HG02642 (cell line): ENCODE measurements around the gene SMAD4.

ENCODE experiments used
- ATAC-seq: cut with Tn5 transposase; IDR thresholded peaks from one replicate; pipeline ENCODE4 v1.9.1; 2021; ENCODE audit warnings: mild to moderate bottlenecking; ENCODE audit not compliant: unreplicated experiment, poor library complexity

The SMAD4 gene

GRCh38 chr18:51020536-51020935 lies 9.5 kb upstream of the SMAD4 start:
- ATAC-seq: no peak

- ATAC-seq: no peak
These were observed 8.6 kb upstream of the SMAD4 start for GRCh38 chr18:51021226-51021965.

GRCh38 chr18:51025512-51025911 lies 4.5 kb upstream of the SMAD4 start:
- ATAC-seq: no peak

- no peak for ATAC-seq
These were observed 1.7 kb upstream of the SMAD4 start for GRCh38 chr18:51028201-51028805.

- ATAC-seq: no peak
These were observed 677 bp upstream of the SMAD4 start for GRCh38 chr18:51029378-51029693.

- peak; percentile 62 for ATAC-seq
These were observed 685 bp downstream of the SMAD4 start for GRCh38 chr18:51030537-51031258.

- ATAC-seq: no peak
These were observed 2.2 kb downstream of the SMAD4 start for GRCh38 chr18:51032193-51032592.

GRCh38 chr18:51037230-51037629 lies 7.2 kb downstream of the SMAD4 start:
- no peak for ATAC-seq

GRCh38 chr18:51038110-51038509 lies 8.1 kb downstream of the SMAD4 start:
- no peak for ATAC-seq

GRCh38 chr18:51039138-51040112 lies 9.4 kb downstream of the SMAD4 start:
- no peak for ATAC-seq

- no peak for ATAC-seq
These were observed 11.8 kb downstream of the SMAD4 start for GRCh38 chr18:51041677-51042352.

GRCh38 chr18:51044928-51045585 lies 15.0 kb downstream of the SMAD4 start:
- no peak for ATAC-seq

- ATAC-seq: no peak
These were observed 18.2 kb downstream of the SMAD4 start for GRCh38 chr18:51048190-51048589.

GRCh38 chr18:51049137-51049536 lies 19.1 kb downstream of the SMAD4 start:
- ATAC-seq: no peak

- peak; percentile 86 for ATAC-seq
These were observed 21.2 kb downstream of the SMAD4 start for GRCh38 chr18:51051105-51051712.

- ATAC-seq: no peak
These were observed 23.8 kb downstream of the SMAD4 start for GRCh38 chr18:51053814-51054213.

- ATAC-seq: no peak
These were observed 24.8 kb downstream of the SMAD4 start for GRCh38 chr18:51054764-51055163.

- ATAC-seq: no peak
These were observed 30.0 kb downstream of the SMAD4 start for GRCh38 chr18:51059969-51060368.

GRCh38 chr18:51064256-51064655 lies 34.2 kb downstream of the SMAD4 start:
- ATAC-seq: no peak
